DMS114 treated with DMSO at 0.1 percent for 48 hours (cell line): ENCODE data around the gene MACROD2.
"Not testable (repeated sequence)": the region's sequence is repeated elsewhere in the genome, so short reads cannot be mapped to it uniquely, and the experiment has no call there.

Experiments
- DNase-seq: peaks from one replicate; lab custom pipeline; 2025; ENCODE audit not compliant: unreplicated experiment; lab: John Stamatoyannopoulos, UW

Gene MACROD2

DNA sequence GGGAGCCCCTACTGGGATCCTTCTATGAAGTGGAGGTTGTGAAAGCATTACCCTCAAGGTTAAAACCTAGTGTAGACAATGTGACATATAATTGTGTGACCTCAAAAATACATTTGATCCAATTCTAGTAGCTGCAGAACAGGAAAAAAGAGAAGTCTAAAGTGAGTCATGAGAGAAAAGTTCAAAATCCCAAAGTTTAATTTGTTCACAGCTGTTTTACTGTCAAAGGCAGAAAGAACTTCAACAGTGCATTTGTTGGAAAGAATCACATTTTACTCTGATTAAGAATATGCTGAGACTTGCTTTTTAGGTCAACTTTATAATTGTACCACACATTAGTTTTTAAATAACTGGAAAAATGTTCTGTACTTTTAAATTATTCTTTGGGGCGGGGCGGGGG lies 1369.5 kb downstream of the MACROD2 start:
- DNase-seq, result no peak

DNA sequence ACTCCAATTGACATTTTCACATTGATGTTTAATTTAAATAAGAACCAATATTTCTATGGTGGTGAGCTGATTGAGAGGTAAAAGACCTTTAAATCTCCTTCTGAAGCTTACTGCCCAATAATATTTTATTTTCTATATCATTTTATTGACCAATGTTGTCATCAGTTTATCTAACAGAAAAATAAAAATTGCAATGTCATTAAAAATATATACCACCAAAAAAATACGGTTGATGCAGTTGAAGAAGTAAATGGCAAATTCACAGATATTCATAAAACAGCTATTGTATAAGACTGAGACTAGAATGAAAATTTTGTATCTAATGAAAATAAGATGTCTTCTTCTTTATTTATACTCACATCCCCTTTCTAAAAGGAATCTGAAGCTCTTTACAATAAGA lies 1375.1 kb downstream of the MACROD2 start:
- DNase-seq, result no peak

DNA sequence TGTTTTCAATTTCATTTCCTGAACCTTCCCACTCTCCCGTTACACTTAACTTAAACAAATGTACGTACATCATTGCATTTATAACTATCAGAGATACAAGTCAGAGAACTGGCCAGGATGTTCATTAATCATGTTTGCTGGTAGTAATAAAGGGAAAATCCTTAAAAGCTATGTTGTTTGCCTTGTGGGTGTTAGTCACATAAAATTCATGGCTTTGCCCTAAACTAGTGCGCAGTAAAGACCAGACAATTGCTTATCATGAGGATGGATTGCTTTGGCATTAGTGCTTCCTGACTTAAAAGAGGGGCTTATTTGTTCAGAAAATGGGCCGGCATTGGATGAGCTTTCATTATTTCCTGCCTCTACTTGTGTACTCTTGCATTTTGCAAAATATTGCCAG lies 1379.4 kb downstream of the MACROD2 start:
- DNase-seq, result no peak

DNA sequence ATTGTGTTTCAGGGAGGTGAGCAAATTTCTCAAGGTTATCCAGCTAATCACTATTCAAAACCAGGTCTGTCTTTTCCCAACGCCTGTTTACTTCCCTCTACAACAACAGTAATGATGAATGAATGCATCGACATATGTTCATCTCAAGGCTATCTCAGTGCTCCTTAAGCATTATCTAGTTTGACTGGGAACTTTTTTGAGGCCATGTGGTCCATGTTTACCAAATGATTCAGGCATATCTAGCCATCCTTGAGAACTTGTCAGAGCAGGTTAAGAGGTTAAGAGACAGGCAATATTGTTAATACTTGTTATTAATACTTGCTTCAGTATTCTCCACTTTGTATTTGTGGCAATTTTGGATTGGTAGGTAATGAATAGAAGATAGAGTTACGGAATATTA lies 1380.5 kb downstream of the MACROD2 start:
- no peak for DNase-seq

DNA sequence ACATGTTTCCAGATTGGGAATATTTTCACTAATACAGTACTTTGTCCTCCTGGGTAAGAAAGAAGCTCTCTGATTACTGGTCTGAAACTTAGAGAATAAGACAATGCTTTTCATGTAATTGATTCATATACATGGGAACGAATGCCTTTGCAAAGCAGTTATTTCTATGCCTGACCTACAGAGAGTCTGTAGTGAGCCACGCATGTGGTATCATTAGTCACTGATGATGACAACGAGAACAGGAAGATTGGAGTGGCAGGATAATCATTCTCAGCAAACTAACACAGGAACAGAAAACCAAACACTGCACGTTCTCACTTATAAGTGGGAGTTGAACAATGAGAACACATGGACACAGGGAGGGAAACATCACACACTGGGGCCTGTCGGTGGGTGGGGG lies 1382.3 kb downstream of the MACROD2 start:
- DNase-seq, result not testable (repeated sequence)

DNA sequence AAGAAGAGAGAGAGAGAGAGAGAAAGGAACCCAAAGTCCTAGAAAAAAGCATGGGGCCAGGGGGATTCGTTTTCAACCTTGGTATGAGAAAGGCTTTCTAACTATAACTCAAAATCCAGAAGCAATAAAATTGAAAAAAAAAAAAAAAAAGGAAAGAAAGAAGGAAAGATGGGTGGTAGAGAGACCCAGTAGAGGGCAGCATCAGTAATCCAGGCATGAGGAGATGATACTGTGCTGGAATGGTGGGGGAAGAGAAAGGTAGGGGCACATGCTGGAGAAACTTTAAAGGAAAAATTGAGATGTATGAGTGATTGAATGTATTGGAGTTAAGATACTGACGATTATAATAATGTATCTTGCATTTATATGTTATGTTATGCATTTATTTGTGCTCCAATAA lies 1382.8 kb downstream of the MACROD2 start:
- no peak for DNase-seq

DNA sequence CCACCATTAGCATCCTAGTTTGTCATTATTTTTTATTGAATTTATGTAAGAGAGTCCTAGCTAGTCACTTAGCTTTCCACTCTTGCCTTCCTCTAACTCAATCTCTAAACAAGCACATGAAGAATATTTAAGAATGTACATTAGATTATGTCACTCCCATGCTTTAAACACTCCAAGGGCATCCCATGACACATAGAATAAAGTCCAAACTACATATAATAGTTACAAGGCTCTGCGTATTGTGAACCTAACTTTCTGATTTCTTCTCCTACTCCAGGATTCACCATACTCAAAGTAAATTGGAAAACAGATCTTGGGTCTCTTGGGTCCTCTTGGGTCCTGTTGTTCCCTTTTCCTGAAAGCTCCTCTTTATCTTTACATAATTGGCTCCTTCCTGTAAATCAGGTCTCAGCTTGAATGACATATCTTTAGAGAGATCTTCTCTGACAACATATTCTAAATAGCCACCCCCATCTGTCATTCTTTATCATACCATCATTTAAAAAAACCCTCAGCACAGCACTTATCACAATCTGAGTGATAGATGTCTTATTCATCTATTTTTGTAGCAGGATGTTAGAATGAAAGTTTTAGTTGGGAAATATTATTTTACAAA lies 1384.5 kb downstream of the MACROD2 start:
- DNase-seq, result no peak

DNA sequence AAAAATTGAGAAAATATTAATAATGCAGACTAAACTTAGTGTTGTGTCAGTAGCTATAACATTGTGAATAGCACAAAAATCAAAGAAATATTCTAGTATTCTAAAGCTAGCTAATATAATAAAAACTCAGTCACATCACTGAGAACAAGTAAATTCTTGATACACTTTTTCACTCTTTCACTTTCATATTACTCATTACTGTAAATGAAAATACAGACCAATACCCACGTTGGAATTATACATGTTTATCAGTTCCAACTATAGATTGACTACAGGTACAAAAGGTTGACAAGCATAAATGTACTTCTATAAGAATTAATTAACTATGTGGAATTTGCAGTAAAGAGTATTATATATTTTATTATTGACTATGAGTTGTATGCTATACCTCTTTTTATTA lies 1385.5 kb downstream of the MACROD2 start:
- no peak for DNase-seq

DNA sequence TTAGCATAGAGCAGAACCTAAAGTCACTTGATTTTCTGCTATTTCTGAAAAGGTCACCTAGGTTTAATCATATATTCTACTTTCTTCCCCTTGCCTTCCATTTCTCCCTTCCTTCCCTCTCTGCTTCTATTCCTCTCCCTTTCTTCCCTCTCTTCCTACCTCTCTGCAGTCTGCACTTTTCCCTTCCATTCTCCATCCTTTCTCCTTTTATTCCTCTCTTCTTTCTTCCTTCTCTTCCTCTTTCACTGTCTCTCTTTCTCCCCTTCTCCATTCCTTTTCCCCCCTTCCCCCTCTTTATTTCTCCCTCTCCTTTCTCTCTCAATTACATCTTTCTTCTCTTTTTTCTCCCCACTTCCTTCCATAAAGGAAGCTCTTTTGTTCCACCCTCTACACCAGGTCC lies 1391.9 kb downstream of the MACROD2 start:
- no peak for DNase-seq

DNA sequence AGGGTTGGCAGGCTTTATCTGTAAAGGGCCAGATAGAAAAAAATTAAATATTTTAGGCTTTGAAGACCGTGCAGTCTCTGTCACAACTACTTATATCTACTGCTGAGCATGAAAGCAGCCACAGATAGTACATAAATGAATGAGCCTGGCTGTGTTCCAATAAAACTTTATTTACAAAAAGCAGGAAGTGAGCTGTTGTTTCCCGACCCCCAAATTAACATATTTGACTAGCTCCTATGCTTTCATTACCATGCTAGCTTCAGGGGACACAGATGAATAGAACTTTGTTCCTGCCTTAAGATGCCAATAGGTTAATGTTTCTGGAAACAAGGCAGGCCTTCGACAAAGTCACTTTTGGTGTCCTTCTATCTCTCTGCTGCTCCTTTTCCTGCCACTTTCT lies 1400.1 kb downstream of the MACROD2 start:
- no peak for DNase-seq

DNA sequence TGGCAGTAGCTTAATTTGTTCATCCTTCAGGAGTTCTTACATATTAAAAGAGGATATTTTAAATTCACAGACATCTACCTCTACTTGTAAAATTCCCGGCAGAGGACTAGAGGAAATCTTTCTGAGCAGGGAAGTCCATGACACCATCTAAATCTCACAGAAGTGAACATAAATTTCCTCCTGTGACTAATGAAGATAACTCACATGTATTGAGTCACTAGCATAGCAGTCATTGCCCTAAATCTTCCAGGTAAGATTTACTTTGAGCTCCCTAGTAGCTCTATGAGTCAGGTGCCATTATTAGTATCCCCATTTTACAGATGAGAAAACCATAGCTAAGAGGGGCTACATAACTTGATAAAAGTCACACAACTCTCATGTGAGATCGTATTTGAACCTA lies 1400.7 kb downstream of the MACROD2 start:
- no peak for DNase-seq

DNA sequence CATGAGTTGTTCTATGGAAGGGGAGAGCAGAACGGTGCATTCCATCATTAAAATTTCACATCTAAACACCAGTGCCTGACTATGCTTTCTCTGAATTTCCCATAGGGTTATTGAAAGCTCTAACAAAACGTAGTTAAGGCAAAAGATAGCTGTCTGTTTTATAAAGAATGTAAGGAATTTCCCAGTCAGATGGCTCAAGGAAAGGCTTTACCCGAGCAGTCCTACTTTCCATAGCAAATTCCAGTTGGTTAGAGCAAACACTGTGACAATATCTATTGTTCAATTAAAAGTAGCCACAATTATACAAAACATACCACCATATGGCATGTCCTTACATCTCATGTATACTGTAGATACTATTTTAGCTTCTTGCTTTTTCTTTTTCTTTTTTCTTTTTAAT lies 1401.6 kb downstream of the MACROD2 start:
- DNase-seq, result no peak

DNA sequence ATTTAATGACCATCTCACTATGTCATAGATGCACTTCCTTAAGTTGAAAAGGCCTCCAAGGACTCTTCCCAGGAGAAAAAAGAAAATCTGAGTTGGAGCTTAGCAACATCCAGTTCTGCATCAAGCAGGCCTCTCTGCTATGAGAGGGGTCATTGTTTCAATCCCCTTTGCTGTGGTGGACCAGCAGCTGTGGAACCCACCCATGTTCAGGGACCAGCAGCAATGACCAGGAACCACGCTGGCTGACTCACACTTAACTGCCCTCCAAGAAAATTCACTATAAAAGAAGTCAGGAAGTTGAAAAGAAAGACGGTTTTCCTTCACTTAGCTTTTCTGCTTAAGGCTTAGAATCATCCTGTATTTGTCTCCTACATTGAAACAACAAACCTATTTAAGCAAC lies 1404.5 kb downstream of the MACROD2 start:
- no peak for DNase-seq

DNA sequence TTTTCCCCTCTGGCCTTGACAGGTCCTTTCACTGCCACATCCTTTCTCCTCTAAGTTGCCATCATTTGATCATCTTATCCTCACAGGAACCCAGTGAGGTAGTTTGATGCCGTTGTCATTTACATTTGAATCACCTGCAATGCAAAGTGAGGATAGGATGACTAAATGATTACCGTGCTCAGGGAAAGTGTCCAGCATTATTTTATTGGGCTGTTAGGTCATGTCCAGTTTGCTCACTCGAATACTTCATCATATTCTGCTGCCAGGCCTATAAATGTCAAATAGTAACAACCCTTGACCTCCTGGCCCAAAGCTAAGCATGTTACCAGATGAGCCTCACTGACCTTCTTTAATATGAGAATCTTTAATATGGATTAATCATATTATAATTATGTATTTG lies 1410.8 kb downstream of the MACROD2 start:
- DNase-seq, result no peak

DNA sequence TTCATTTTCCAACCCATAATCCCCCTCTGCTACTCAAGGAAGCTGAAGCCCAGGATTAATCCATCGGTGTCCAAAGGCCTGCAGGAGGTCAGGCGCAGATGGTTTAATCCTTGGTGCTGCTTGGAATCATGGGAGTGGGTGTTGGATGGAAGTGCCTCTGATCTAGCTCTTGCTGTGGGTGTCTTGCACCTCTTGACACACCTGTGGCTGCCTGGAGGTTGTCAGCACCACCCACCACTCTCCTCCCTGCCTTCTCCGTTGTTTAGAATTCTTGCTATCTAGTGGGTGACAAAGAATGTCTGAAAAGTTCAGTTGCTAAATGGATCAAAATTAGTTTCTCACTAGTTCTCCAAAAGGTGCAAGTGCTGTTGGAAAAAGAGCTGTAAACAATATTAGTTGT lies 1416.5 kb downstream of the MACROD2 start:
- DNase-seq, result no peak

DNA sequence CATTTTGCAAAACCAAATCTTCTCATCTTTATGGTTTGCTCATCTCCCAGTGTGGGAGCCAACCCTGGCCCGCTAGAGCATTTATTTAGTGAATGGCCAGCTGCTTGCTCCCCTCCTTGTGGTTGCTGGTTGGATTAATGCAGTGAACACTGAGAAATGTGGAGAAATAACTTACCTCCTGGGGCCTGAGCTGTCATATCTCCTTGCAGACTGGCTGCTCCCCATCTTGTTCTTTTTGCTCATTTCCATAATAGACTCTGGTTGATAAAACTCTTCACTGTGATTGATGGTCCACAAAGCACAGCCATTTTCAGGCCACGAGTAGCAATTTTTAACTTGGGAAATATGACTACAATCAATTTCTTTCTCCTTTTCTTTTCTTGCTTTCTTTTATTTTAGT lies 1420.6 kb downstream of the MACROD2 start:
- no peak for DNase-seq

DNA sequence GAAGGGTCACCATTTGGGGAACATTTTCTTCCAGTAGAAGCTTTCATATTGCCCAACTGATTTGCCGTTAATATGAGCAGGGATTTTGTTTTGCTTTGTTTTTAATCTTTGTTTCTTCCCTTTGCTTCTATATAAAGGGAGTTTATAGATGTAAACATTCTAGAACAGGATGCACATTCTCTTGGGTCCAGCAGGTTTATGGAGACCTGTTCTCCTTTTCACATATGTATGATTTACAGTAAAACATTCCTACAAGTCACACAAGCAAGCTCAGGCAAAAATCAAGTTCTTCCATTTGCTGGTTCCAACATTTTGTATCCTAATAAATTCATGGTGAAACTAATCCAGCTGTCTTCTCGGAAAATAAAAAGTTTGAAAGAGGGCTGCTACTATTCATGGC lies 1424.5 kb downstream of the MACROD2 start:
- DNase-seq, result no peak

DNA sequence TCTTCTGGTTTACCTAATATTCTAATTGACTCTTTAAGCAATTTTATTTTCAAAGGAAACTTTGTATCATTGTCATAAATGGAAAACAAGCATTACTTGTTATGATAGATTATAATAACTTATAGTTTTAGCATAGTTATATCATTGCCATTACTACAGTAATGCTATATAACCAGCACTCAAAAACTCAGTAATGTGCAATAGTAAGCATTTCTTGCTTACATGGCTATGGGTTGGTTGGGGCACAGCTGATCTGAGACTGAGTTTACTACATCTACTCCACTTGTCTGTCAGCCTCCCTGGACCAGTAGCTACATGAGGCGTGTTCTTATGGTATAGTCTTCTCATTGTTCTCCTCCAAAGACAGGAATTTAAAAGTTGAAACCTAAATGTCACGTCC lies 1427.7 kb downstream of the MACROD2 start:
- DNase-seq, result no peak

DNA sequence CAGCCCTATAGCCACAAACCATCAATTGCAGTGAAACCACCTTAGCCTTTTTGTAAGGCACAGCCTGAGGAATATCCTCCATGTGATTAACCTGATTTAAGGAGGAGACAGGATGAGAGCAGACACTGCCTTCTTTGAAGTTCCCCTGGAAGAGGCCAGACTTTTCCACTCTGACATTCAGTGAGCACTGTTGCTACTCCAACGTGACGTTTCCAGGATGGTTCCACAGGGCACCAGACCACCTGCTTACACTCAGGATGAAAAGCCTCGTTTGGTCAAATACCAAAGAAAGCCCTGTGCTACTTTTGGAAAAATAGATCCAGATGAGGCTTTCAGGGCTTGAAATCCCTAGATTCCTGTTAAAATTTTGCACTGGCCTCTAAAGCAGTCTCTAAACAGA lies 1444.2 kb downstream of the MACROD2 start:
- DNase-seq, result no peak

DNA sequence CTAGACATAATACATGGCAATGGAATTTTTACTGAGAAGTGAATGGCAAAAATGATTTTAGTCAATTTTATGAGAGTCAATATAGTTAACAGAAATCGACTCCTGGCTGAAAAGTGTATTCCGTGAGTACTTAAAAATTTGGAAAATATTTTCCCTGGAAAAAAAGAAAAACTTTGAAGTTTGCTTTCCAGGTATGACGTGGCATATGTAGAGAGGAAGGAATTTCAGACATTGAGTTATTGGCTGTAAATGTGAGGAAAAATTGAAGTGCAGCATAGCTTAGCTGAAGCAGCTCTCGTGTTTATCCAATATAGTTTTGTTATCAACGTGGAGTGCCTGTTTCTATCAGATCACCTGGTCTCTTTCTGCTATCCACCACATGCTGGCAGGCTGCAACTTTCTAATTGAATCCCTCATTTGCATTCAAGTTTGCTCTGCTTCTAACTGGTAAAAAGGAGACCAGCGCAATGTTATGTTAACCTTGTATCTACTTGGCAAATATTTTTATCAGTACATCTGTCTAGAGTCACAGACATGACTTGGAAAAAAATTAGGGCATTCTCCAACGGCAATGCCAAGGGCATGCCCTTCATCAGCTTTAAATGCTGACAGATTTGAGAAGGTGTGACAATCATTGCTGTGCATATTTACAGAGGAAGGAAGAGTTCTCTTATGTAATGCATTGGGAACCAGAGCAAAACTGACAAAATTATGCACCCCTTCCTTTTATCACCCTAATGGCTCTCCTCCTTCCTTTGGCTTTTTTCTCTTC lies 1444.9 kb downstream of the MACROD2 start:
- DNase-seq, result no peak

DNA sequence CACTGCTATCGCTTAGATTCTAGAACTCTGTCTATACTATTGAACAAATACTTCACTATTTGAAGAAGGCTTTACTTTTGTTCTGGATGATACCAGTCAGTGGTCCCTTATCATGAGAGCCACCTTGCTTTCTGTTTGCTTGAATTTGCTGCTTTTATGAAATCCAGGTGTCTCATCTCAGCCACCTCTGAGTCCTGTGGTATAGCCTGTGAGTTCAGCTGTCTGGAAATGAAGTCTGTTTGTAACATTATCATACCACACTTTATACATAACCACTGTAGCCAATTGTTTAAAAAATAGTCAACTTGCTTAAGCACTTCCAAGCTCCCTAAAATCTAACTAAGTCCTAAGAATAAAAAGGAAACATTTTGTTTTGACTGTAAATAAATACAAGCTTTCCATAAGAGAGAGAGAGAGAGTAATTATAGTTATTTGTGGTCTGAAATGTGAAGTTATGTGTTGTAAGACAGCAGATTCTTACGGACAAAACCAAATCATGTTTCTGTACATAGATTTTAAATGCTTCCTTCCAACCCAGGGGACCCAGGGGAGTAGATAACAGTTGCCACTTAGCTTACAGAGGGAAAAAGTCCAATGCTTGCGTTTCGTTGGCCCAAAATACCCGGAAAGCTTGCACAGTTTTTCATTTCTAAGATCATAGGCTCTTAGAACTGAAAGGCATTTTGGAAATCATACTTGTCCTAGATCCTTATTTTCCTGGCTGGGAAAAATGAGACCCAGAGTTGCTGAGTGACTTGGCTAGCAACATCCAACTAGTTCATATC lies 1449.9 kb downstream of the MACROD2 start:
- no peak for DNase-seq

DNA sequence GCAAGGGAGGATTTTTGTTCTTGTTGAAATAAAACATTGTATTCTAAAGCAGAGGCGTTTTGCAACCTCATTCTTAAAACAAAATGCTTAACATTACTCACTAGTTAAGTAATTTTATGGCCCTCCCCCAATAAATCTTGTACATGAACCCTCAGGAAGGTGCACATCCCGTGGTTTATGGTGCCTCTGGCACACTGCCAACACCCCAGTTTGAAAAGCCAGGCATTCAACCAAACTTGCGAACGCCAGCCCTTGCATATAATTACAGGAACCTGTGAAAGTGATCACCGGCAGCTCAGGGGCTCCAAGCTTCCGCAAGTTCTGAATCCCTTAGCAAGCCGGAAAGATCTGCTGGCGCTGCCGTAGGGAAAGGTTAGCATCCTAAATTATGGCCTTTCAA lies 1451.1 kb downstream of the MACROD2 start:
- DNase-seq, result no peak
